IPS-18c (cell line): ENCODE measurements around the gene TPRX1.
"Not testable (repeated sequence)": the region's sequence is repeated elsewhere in the genome, so short reads cannot be mapped to it uniquely, and the experiment has no call there.

Experiments used
- H3K4me3 ChIP-seq: 2 replicates; pipeline ENCODE4 v1.7.0; 2013; ENCODE audit warnings: low read depth, mild to moderate bottlenecking, low read length, moderate library complexity; ENCODE audit not compliant: insufficient read depth
- H3K9me3 ChIP-seq: one replicate; pipeline ENCODE4 v1.6.1; 2013; ENCODE audit warnings: mild to moderate bottlenecking, low read length, moderate library complexity; ENCODE audit not compliant: control insufficient read depth, insufficient read depth

Gene TPRX1

DNA sequence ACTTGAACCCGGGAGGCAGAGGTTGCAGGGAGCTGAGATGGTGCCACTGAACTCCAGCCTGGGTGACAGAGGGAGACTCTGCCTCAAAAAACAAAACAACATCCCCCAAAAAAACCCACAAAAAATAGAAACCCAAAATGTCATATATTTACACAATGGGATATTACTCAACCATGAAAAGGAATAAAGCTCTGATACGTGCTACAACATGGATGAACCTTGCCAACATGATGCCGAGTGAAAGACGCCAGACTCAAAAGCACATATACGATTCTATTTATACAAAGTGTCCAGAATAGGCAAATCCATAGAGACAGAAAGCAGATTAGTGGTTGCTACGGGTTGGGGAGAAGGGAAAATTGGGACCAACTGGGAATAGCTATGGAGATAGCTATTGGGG, 2.1 kb upstream of the TPRX1 start:
- Histone ChIP-seq H3K4me3 (no peak overlapping the region), H3K9me3 (peaks cover 2% of the 10 kb centered on the region)

DNA sequence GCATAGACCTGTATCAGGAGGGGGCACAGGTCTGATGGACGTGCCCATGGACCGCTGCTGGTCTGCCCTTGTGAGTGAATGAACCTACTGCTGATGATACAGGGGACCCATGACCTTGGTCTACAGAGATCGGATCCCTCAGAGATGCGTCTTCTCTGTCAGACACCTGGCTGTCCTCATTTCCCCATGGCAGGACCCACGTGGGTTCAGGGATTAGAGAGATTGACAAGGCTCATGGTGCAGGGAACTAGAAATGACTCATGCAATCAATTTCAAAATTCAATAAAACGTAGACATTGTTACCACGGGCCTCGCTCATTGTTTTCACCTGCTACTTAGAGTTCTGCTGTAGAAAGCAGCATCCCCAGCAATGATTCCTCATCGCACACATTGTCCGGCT, 962 bp upstream of the TPRX1 start:
- no peak overlapping the region for H3K4me3 ChIP-seq
- H3K9me3 ChIP-seq: no peaks in the 10 kb centered on the region

DNA sequence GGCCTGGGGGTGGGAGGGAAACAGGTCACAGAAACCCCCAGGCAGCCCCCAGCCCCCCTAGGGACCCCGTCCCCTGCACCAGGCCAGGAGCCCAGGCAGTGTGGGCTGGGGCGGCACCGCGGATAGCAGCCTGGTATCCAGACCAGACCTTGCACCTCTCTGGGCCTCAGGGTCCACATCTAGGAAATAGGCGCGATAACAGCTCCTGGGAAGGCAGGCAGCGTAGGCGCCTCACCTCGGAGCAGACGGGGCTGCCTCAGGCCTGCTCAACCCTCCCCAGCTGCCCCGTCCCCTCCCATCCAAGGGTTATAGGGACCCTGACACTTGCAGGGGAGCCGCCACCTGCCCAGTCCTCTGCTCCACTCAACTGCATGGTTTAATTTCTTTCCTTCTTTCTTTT, 680 bp downstream of the TPRX1 start:
- H3K4me3 ChIP-seq, H3K9me3 ChIP-seq: not testable (repeated sequence)

DNA sequence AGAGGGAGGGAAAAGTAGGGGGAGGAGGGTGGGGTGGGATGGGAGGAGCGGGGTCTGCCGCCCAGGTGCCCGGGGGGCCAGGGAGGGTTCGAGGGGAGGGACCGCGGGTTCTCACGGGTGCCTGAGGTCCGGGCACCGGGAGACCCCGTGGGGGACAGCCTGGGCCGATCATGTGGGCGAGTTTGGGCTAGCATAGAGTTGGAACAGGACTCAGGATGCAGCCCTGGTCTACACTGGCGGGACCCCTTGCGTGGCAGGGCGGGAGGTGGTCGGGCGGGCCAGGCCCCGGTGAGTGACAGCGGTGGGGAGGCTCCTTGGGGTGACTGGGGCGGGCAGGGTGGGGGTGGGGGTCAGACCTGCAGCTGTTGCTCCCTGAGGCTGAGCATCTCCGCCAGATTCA, 1.2 kb downstream of the TPRX1 start:
- H3K9me3 ChIP-seq, H3K4me3 ChIP-seq: not testable (repeated sequence)

DNA sequence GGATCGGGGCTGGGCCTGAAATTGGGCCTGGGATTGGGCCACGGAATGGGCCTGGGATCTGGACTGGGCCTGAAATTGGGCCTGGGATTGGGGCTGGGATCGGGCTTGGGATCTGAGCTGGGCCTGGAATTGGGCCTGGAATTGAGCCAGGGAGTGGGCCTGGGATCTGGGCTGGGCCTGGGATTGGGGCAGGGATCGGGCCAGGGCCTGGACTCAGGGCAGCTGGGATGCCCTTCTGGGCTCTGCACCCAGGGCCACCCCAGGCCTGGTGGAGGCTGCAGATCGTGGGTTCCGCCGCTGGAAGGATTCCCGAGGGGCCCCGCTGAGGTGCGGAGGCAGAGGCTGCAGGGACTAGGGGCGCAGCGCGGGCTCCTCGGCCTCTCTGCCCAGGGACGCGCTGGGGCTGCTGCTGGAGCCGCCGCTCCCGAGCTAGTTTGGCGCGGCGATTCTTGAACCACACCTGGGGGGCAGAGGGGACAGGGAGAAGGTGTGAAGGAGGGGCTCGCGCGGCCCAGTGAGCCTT, 1.8 kb downstream of the TPRX1 start:
- Histone ChIP-seq H3K4me3 (no peak overlapping the region), H3K9me3 (peaks cover 2% of the 10 kb centered on the region)

DNA sequence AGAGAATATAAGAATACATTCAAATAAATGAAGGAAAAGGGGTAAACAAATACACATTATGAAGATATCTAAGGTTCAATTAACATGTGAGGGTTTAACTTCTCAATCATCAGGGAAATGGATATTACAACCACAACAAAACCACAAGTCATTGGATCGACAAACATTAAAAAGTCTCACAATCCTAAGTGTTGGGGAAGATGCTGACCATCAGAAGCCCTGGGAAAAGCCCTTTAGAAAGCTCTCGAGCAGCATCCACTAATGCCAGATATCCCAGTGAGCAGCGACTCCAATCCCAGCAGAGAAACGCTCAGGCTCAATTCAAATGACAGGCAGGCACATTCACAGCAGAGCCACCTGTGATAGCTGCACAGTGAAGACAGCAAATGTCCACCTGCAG, 3.1 kb downstream of the TPRX1 start:
- H3K9me3 ChIP-seq: peaks cover 2% of the 10 kb centered on the region
- no peak overlapping the region for H3K4me3 ChIP-seq

DNA sequence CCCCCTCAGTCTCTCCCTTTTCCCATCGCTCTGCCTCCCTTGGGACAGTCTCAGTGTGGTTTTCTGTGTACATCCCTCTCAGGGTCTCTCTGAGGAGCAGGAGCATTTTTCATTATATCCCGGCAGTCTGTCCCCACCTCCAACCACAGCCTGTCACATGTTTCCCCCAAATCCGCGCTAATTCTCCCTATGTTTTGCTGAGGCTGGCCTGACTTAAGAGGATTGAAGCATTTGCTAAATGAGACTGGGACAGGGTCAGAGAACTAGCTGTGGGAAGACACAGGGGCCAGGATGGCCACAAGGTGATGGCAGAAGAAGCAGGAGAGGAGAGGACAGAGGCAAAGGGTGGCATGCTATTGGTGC, 5.5 kb downstream of the TPRX1 start:
- H3K9me3 ChIP-seq: peaks cover 2% of the 10 kb centered on the region
- H3K4me3 ChIP-seq: no peak overlapping the region

DNA sequence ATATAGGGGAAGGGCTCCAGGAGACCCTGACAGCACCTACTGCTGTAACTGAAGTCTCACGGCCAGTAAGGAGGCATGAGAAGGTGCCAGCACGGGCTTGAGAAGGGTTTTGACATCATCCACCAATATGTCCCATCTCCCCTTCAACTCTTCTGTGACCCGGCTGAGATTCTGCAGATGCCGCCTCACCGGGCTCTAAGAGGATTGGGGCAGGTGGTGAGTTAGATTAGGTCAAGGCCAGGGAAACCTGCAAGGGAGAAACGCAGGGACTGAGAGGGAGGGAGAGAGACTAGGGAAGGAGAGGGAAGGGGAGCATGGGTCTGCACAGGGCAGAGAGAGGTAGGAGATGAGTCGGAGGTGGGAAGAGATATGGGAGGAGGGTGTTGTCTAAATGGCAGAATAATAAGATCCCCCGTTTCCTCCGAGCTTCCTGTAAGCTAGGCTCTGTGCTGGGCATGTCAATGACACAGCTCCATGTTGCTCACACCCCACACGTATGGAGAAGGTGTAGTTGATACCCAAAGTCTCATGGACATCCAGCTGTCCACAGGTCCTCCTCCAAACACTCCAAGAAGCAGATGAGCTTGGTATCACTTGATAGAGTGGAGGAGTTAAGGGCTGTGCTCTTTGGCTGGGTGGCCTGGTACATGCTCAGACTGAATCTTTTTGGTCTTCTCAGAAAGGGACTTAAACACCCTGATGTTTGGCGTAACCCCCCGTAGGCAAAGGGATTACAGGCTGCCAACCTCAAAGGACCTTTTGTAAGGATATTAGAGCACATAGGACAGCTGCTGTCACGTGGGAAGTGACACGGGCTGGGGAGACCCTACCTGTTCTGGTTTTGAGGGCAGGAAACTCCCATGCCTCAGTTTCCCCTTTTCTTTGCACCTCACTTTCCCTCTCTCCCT, 6.1 kb downstream of the TPRX1 start:
- Histone ChIP-seq H3K4me3 (no peak overlapping the region), H3K9me3 (peaks cover 2% of the 10 kb centered on the region)

DNA sequence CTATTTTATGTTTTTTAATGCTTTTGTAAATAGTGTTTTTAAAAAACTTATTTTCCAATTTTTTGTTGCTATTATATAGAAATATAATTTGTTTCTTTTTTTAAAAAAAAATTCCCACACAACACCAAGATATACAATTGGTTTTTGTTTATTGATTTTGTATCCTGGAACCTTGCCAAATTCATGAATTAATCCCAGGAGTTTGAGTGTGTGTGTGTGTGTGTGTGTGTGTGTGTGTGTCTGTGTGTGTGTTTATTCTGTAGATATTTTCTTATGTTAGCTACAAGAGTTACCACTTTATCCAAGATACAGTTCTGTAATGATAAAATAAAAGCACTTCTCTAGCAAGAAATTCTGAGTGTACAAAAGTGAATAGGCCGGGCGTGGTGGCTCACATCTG, 7.6 kb downstream of the TPRX1 start:
- peaks cover 2% of the 10 kb centered on the region for H3K9me3 ChIP-seq
- H3K4me3 ChIP-seq: no peak overlapping the region

DNA sequence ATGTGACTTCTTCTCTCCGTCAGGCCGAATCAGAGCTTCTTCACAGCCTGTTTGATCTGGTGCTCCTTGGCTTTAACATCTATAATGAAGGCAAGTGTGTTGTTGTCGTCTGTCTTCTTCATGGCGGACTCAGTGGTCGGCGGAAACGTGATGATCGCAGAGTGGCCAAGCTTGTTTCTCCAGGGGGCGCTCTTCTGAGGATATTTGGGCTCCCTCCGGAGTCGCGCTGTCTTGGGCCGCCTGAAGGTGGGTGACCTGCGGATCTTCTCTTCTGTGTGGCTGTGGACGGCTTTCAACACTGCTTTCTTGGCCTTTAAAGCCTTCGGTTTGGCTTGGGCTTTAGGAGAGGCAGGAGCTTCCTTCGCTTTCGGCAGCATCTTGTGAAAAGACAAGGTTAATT, 9.8 kb downstream of the TPRX1 start:
- Histone ChIP-seq H3K9me3 (peaks cover 2% of the 10 kb centered on the region), H3K4me3 (no peak overlapping the region)

DNA sequence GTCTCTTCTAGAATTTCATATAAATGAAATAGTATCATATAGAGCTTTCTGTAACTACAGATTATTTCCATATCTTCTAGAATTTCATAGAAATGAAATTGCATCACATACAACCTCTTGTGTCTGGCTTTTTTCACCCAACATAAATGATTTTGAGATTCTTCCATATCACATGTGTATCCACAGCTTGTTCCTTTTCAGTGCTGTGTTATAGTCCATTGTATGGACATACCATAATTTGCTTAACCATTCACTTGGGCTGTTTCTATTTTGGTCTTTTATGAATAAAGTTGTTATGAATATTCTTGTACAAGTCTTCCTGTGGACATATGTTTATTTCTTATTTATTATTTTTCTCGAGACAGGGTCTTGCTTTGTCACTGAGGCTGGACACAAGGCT, 11.7 kb downstream of the TPRX1 start:
- Histone ChIP-seq H3K9me3 (peaks cover 2% of the 10 kb centered on the region), H3K4me3 (no peak overlapping the region)

DNA sequence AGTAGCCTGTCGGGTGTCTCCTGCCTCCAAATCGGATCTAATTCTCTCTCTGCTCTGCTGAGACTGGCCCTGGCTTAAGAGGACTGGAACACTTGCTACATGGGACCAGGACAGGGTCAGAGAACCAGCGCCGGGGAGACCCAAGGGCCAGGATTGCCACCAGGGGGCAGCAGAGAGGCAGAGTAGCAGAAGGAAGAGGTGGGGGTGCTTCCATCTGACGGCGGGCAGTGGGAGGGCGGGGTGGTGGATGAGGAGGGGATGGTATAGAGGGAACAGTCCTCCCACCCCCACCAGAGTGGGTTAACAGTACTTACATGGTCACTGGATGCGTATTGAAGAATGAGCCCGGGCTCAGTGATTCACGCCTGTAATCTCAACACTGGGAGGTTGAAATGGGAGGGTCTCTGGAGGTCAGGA, 13.9 kb downstream of the TPRX1 start:
- Histone ChIP-seq H3K4me3 (no peak overlapping the region; the same call in 1 of the 2 replicates), H3K9me3 (peaks cover 2% of the 10 kb centered on the region)

DNA sequence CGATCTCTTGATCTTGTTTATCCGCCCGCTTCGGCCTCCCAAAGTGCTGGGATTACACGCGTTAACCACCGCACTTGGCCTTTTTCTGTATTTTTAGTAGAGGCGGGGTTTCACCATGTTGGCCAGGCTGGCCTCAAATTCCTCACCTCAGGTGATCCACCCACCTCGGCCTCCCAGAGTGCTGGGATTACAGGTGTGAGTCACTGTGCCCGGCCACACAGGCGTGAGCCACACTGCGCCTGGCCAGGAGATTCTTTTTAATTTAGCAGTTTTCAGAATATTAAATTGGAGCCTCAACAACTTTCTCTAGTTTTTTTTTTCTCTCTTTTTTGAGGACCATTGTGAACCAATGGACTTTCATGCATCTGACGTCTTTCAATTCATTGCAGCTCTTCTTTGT, 14.5 kb downstream of the TPRX1 start:
- H3K9me3 ChIP-seq, H3K4me3 ChIP-seq: not testable (repeated sequence)

DNA sequence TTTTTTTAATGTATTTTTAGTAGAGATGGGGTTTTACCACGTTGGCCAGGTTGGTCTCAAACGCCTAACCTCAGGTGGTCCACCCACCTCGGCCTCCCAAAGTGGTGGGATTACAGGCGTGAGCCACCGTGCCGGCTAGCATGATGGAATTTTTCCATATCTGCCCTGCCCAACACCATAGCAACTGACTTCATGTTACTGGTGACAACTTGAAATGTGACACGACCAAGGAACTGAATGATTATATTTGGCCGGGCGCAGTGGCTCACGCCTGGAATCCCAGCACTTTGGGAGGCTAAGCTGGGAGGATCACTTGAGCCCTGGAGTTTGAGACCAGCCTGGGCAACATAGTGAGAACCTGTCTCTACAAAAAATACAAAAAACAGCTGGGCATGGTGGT, 17.0 kb downstream of the TPRX1 start:
- H3K9me3 ChIP-seq, H3K4me3 ChIP-seq: not testable (repeated sequence)

DNA sequence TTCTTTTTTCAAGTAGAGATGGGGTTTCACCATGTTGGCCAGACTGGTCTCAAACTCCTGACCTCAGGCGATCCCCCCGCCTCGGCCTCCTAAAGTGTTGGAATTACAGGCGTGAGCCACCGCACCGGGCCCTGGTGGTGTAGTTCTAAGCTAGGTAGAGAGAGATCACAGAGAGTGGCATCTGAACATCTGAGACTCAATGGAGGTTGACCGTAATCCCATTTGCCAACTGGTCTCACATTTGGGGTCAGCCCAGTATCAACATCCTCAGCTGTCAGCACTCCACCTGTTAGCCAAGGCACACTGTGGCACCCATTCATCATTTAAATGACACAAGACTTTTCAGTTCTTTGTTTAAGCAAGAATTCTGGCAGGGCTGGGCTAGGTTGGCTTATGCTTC, 17.8 kb downstream of the TPRX1 start:
- Histone ChIP-seq H3K9me3 (peaks cover 2% of the 10 kb centered on the region), H3K4me3 (no peak overlapping the region)

DNA sequence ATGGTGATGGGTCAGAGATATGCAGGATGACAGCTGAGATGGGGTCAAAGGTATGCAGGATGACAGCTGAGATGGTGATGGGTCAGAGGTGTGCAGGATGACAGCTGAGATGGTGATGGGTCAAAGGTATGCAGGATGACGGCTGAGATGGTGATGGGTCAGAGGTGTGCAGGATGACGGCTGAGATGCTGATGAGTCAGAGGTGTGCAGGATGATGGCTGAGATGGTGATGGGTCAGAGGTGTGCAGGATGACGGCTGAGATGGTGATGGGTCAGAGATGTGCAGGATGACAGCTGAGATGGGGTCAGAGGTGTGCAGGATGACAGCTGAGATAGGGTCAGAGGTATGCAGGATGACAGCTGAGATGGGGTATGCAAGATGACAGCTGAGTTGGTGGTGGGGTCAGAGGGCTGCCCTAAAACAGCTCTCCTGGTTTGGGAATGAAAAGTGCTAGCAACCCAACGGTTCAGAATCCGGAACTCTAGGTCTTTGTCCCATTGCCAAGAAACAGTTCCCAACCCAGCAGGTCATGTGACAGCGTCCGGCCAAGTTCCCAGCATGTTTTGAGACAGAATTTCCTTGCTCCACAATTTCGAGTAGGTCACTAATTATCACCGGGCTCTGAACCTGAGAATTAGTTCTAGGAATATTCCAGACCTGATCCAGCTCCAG, 22.6 kb downstream of the TPRX1 start:
- H3K4me3 ChIP-seq: no peak overlapping the region

DNA sequence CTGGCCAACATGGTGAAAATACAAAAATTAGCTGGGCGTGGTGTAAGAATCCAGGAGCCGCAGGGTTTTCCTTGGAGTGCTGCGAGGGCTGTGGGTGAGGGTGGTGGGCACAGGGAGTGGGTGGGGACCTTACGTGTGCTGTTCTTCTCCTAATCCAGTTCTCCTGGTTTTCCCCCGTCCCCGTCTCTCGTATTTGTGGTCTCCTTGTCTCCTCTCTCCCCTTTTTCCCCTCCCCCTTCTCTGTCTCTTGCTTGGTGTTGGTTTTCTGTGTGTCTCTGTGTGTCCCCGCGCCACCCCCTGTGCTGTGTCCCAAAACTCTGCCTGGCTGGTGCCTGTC, 24.2 kb downstream of the TPRX1 start:
- Histone ChIP-seq H3K4me3 (peak overlapping the region; percentile 70; the same call in 1 of the 2 replicates), H3K9me3 (no peaks in the 10 kb centered on the region)

More for the DNA sequence above, 22.6 kb downstream of the TPRX1 start:
- H3K9me3 ChIP-seq: no peaks in the 10 kb centered on the region

DNA sequence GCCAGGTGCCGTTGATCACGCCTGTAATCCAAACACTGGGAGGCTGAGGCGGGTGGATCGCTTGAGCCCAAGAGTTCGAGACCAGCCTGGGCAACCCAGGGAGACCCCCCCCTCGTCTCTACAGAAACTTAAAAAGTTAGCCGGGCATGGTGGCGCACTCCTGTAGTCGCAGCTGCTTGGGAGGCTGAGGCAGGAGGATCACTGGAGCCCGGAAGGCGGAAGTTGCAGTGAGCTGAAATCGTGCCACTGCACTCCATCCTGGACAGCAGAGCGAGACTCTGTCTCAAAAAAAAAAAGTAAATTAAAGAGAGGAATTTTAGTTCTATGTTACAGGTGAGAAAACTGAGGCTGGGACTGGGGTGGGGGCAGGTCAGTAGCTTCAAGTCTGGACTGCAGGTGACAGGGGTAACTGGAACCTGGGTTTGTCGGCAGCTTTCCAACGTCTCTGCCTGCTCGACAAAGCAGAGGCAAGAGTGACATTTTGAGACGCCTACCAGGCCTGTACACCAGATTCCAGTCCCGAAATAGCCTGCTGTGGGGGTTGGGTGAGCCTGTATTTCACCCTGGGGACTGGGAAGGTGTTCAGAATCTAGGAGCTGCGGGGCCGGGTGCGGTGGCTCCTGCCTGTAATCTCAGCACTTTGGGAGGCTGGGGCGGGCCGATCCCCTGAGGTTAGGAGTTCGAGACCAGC, 24.7 kb downstream of the TPRX1 start:
- no peaks in the 10 kb centered on the region for H3K9me3 ChIP-seq
- H3K4me3 ChIP-seq: peak overlapping the region; percentile 70
